Hematopoietic multipotent progenitor cell (in vitro differentiated cells): Measurements from ENCODE around the gene LRCOL1. TPM values are rescaled to one million over a fixed set of nuclear protein-coding genes. Genes with fewer than 3 reads are reported as not detected.

Experiments used
- DNase-seq, 3 donors: peaks; one replicate each; pipeline ENCODE4 v3.0.0-alpha.2; 2011 to 2015; ENCODE audit warnings: low read depth in 2 of 3, low spot score in 2 of 3
- small RNA-seq: library from RNA; depleted of rRNA; stranded (forward); fragments of <200 nt; gene quantifications from one replicate; pipeline ENCODE3, GENCODE V24; 2012
- total RNA-seq: library from RNA; depleted of rRNA; stranded (reverse); fragments of >200 nt; gene quantifications from one replicate; pipeline ENCODE4 v1.2.3, GENCODE V29; 2012

Gene LRCOL1
- total RNA-seq, 1 donor: 0.54 TPM

GRCh38 chr12:132555686-132556085 lies 54.7 kb downstream of the LRCOL1 start:
- no peak for DNase-seq

GRCh38 chr12:132554845-132555630 lies 55.3 kb downstream of the LRCOL1 start:
- DNase-seq: peak in 2 of 3 donors; percentile 21 to 33

Small RNAs within 50 kb of the gene (small RNA-seq; reads per million reads assigned to genes)
- not detected for gene MIR6763

Other genes starting within 250 kb of the LRCOL1 start
- 23.7 TPM for gene FBRSL1, start 120.4 kb downstream of the LRCOL1 start, total RNA-seq
- gene P2RX2, start 8.2 kb upstream of the LRCOL1 start, total RNA-seq: not detected
- 108 TPM for gene POLE, start 76.8 kb upstream of the LRCOL1 start, total RNA-seq
- gene PXMP2, start 77.0 kb upstream of the LRCOL1 start, total RNA-seq: 21.0 TPM
- gene PGAM5, start 100.3 kb upstream of the LRCOL1 start, total RNA-seq: 61.7 TPM
- gene ANKLE2, start 151.2 kb upstream of the LRCOL1 start, total RNA-seq: 97.8 TPM
- gene GOLGA3, start 218.3 kb upstream of the LRCOL1 start, total RNA-seq: 50.4 TPM